ENCODE measurements around the gene VIPAS39. TPM values are rescaled to one million over a fixed set of nuclear protein-coding genes. Genes with fewer than 3 reads are reported as not detected.

The VIPAS39 gene
- total and polyA plus RNA-seq, 2 of the 13 experiments (the other 11 are each of a cell fraction or from before 2014, with no cell fraction given), result 13.3 to 21.5 TPM

GRCh38 chr14:77467801-77468200 lies 10.4 kb upstream of the VIPAS39 start:
- Histone ChIP-seq H4K20me1 (ENCODE audit: insufficient read depth, low read length) (no peaks in the 10 kb centered on the region; the same call in 1 of the 2 replicates), H3K9me3 (ENCODE audit: low read length) (no peaks in the 10 kb centered on the region), H3K36me3 (replicated peaks in 1 of 2; ENCODE audit: control insufficient read depth in 1 of 2, insufficient read depth in 2 of 2, low read length in 2 of 2) (peaks cover 19 to 57% of the 10 kb centered on the region in 2 experiments), H3K79me2 (ENCODE audit: insufficient read depth, low read length) (no peaks in the 10 kb centered on the region), H3K4me1 (ENCODE audit: insufficient read depth, low read length) (peaks cover 24% of the 10 kb centered on the region), H3K9ac (ENCODE audit: insufficient read depth, low read depth, low read length) (no peak overlapping the region), H3K4me2 (ENCODE audit: low read depth, low read length) (no peak overlapping the region), H3K4me3 (replicated peaks in 1 of 3; ENCODE audit: insufficient read depth in 1 of 3, low read depth in 2 of 3, low read length in 3 of 3) (no peak overlapping the region), H2AFZ (ENCODE audit: low read length) (no peak overlapping the region), H3K27ac (ENCODE audit: extremely low read length, insufficient read depth, low read length) (no peak overlapping the region), H3K27me3 (ENCODE audit: control insufficient read depth in 1 of 2, insufficient read depth in 2 of 2, low read length in 2 of 2) (no peaks in the 10 kb centered on the region)
- in situ Hi-C loops (cut with HindIII; ENCODE audit: extremely low pct_ligation_motif_present, low pct_unique_long_range_greater_than_20kb) (no loop called here), intact Hi-C loops (cut with micrococcal nuclease; ENCODE audit: unreplicated experiment) (no loop called here)
- WGBS (ENCODE audit: low lambda C conversion rate), result 97% methylated on average over 5 of the region's 5 CpGs
- no TSS peak for BruUV-seq (replicated peaks)
- no peak for ATAC-seq
- DNase-seq (ENCODE audit: low spot score), result no peak
- no peak for FAIRE-seq
- ChIA-PET CTCF (ENCODE audit: low intra/inter-chr PET ratio, low total read pairs) (interaction anchor here (1.9 kb wide), 1 partner anchor 9 kb away, joined by 4 read pairs; no protein-coding TSS in a partner anchor), POLR2A (interaction anchor here (1.1 to 2.0 kb wide), 2 partner anchors 8 to 10 kb away, joined by 4 to 9 read pairs; partner anchors contain the start of gene AHSA1)
- TF ChIP-seq ZNF562 (CRISPR knock-in tag; IDR thresholded peaks at IDR 0.05; ENCODE audit: borderline replicate concordance) (no peak), PAF1 (CRISPR knock-in tag; IDR thresholded peaks at IDR 0.05) (no peak), GLI4 (CRISPR knock-in tag; IDR thresholded peaks at IDR 0.05; ENCODE audit: borderline replicate concordance) (no peak), JARID2 (CRISPR knock-in tag; IDR thresholded peaks at IDR 0.05; ENCODE audit: insufficient replicate concordance) (no peak), ZNF672 (CRISPR knock-in tag; IDR thresholded peaks at IDR 0.05) (no peak), XRCC5 (optimal IDR thresholded peaks at IDR 0.05; ENCODE audit: low read length) (no peak), ZSCAN22 (CRISPR knock-in tag; IDR thresholded peaks at IDR 0.05) (no peak), ZHX1 (CRISPR knock-in tag; IDR thresholded peaks at IDR 0.05; ENCODE audit: low read depth) (no peak)
- TF ChIP-seq, protein P1, sequence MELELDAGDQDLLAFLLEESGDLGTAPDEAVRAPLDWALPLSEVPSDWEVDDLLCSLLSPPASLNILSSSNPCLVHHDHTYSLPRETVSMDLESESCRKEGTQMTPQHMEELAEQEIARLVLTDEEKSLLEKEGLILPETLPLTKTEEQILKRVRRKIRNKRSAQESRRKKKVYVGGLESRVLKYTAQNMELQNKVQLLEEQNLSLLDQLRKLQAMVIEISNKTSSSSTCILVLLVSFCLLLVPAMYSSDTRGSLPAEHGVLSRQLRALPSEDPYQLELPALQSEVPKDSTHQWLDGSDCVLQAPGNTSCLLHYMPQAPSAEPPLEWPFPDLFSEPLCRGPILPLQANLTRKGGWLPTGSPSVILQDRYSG (CRISPR knock-in tag; IDR thresholded peaks at IDR 0.05), result no peak
